Left forelimb (tissue), 1 donor: ENCODE data around the gene KPNA6.

Source experiments
- DNase-seq: peaks from one replicate; pipeline ENCODE4 v3.0.0-alpha.2; 2018; ENCODE audit warnings: low spot score

Gene KPNA6

GRCh38 chr1:32187850-32188249 lies 80.0 kb downstream of the KPNA6 start:
- DNase-seq: no peak

GRCh38 chr1:32192220-32192948 lies 84.5 kb downstream of the KPNA6 start:
- DNase-seq: no peak

- DNase-seq: no peak
Observed at GRCh38 chr1:32194984-32195383, 87.1 kb downstream of the KPNA6 start.

GRCh38 chr1:32195531-32195930 lies 87.7 kb downstream of the KPNA6 start:
- DNase-seq: no peak

- DNase-seq: no peak
Observed at GRCh38 chr1:32195972-32196823, 88.3 kb downstream of the KPNA6 start.

GRCh38 chr1:32197074-32197473 lies 89.2 kb downstream of the KPNA6 start:
- no peak for DNase-seq

- DNase-seq: no peak
Observed at GRCh38 chr1:32197837-32198236, 90.0 kb downstream of the KPNA6 start.

GRCh38 chr1:32198237-32199042 lies 90.6 kb downstream of the KPNA6 start:
- DNase-seq: no peak

- no peak for DNase-seq
Observed at GRCh38 chr1:32199043-32199716, 91.3 kb downstream of the KPNA6 start.

GRCh38 chr1:32199717-32200072 lies 91.8 kb downstream of the KPNA6 start:
- DNase-seq: no peak

- peak; percentile 86 for DNase-seq
Observed at GRCh38 chr1:32200226-32201010, 92.6 kb downstream of the KPNA6 start, which contains the start of gene CCDC28B. CCDC28B (plus strand) TSS chr1:32200595; CDS start chr1:32201936, 1,341 bp downstream.

- DNase-seq: peak; percentile 82
Observed at GRCh38 chr1:32201011-32201855, 93.4 kb downstream of the KPNA6 start.

GRCh38 chr1:32204943-32205361 lies 97.1 kb downstream of the KPNA6 start:
- DNase-seq: no peak

GRCh38 chr1:32205401-32206370 lies 97.8 kb downstream of the KPNA6 start, which contains the start of gene IQCC:
IQCC (plus strand) TSS chr1:32205671; CDS start chr1:32205682, 11 bp downstream.
- DNase-seq: peak; percentile 90

- DNase-seq: no peak
Observed at GRCh38 chr1:32208469-32208868, 100.6 kb downstream of the KPNA6 start.

GRCh38 chr1:32208891-32209328 lies 101.1 kb downstream of the KPNA6 start, which contains the start of gene DCDC2B:
DCDC2B (plus strand) TSS chr1:32209089; CDS start chr1:32209094, 5 bp downstream.
- DNase-seq: no peak

- no peak for DNase-seq
Observed at GRCh38 chr1:32215629-32216480, 108.0 kb downstream of the KPNA6 start.
